Measurements from ENCODE around the gene ZDHHC14. TPM values are rescaled to one million over a fixed set of nuclear protein-coding genes. Genes with fewer than 3 reads are reported as not detected.

The ZDHHC14 gene
- total RNA-seq, 3 donors from 2014 or later = 4.8 to 9.8 (median 8.5) TPM

GRCh38 chr6:157436219-157436943, 55.4 kb downstream of the ZDHHC14 start:
- intact Hi-C loops (cut with DNase I; ENCODE audit: low total_unique reads) = no loop called here
- Histone ChIP-seq H3K4me3 (no peak overlapping the region), H3K36me3 (no peaks in the 10 kb centered on the region), H3K9me3 (no peaks in the 10 kb centered on the region), H3K27ac (no peak overlapping the region), H3K4me1 (peaks cover 0 to 5% of the 10 kb centered on the region in 2 donors), H3K27me3 (no peaks in the 10 kb centered on the region)
- TF ChIP-seq POLR2A (IDR thresholded peaks at IDR 0.05) (no peak), POLR2AphosphoS5 (IDR thresholded peaks at IDR 0.05) (no peak)
- TF ChIP-seq, protein P1, sequence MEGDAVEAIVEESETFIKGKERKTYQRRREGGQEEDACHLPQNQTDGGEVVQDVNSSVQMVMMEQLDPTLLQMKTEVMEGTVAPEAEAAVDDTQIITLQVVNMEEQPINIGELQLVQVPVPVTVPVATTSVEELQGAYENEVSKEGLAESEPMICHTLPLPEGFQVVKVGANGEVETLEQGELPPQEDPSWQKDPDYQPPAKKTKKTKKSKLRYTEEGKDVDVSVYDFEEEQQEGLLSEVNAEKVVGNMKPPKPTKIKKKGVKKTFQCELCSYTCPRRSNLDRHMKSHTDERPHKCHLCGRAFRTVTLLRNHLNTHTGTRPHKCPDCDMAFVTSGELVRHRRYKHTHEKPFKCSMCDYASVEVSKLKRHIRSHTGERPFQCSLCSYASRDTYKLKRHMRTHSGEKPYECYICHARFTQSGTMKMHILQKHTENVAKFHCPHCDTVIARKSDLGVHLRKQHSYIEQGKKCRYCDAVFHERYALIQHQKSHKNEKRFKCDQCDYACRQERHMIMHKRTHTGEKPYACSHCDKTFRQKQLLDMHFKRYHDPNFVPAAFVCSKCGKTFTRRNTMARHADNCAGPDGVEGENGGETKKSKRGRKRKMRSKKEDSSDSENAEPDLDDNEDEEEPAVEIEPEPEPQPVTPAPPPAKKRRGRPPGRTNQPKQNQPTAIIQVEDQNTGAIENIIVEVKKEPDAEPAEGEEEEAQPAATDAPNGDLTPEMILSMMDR (IDR thresholded peaks at IDR 0.05) = no peak
- no peak for DNase-seq (ENCODE audit: low spot score in 2 of 2)

DNA sequence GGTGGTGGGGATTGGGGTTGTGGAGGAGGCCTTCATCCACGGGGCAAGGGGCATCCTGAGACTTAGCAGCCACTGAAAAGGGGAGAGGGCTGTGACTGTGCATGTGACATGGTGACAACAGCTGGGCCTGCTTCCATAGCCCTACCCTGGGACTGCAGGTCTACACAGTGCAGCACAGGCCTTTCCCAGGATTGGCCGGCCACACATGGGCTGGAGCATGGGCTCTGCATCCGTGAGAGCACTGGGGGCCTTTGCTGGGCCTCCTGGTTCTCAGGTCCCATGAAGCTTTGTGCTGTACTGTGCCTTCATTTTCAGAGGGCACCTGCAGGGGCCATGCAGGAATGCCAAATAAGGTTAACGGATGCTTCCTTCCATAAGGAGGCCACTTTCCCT, 56.0 kb downstream of the ZDHHC14 start:
- DNase-seq (ENCODE audit: low spot score in 2 of 2) = no peak
- Histone ChIP-seq H3K27ac (no peak overlapping the region), H3K4me3 (no peak overlapping the region), H3K27me3 (no peaks in the 10 kb centered on the region), H3K9me3 (no peaks in the 10 kb centered on the region), H3K4me1 (peaks cover 0 to 4% of the 10 kb centered on the region in 2 donors), H3K36me3 (no peaks in the 10 kb centered on the region)
- TF ChIP-seq POLR2AphosphoS5 (IDR thresholded peaks at IDR 0.05) = no peak
- TF ChIP-seq POLR2A (IDR thresholded peaks at IDR 0.05) = no peak
- TF ChIP-seq, protein P1 (IDR thresholded peaks at IDR 0.05) = no peak
- intact Hi-C loops (cut with DNase I; ENCODE audit: low total_unique reads) = no loop called here

DNA sequence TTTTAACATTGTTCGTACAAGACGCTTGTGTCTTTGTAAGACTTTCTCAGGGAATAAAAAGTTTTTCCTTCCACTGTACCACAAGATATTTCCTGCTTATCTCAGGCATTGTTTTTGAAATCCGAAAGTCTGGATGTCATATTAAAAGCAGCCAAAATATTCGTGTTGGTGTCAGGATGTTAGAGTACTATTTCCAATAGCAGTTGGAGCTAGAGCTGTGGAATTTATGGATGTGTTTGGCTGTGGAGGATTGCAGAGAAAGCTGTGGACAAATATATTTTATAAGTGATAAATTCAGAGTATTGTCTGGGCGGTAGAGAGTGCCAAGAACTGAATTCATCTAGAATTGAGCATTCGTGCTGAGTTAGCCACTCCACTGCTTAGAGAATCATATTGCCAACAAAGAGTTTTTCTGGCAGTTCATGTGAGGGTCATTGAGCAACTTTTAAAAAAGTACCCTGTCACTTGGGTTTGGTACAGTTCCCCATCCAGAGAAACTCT, 57.7 kb downstream of the ZDHHC14 start:
- no peak for DNase-seq (ENCODE audit: low spot score in 2 of 2)
- Histone ChIP-seq H3K4me1 (no peaks in the 10 kb centered on the region), H3K27ac (peak overlapping the region; percentile 4 to 8), H3K9me3 (no peaks in the 10 kb centered on the region), H3K27me3 (no peaks in the 10 kb centered on the region), H3K36me3 (no peaks in the 10 kb centered on the region), H3K4me3 (no peak overlapping the region)
- TF ChIP-seq POLR2A (IDR thresholded peaks at IDR 0.05) (no peak), POLR2AphosphoS5 (IDR thresholded peaks at IDR 0.05) (peak in 1 of 3 donors; percentile 45)
- TF ChIP-seq, protein P1 (IDR thresholded peaks at IDR 0.05) = no peak
- intact Hi-C loops (cut with DNase I; ENCODE audit: low total_unique reads) = no loop called here

DNA sequence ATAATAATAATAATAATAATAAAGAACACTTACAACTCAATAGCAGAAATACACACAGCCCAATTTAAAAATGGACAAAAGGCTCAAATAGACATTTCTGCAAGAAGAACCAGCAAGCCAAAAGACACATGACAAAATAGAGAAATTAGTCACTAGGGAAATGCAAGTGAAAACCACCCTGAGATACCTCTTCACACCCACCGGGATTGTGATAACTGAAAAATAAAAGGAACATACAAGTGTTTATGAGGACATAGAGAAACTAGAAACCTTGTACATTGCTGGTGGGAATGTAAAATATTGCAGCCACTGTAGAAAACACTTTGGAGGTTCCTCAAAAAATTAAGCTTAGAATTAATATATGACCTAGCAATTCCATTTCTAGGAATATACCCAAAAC, 59.2 kb downstream of the ZDHHC14 start:
- TF ChIP-seq, protein P1 (IDR thresholded peaks at IDR 0.05) = no peak
- TF ChIP-seq POLR2A (IDR thresholded peaks at IDR 0.05) (no peak), POLR2AphosphoS5 (IDR thresholded peaks at IDR 0.05) (no peak)
- H3K4me3 ChIP-seq = no peak overlapping the region
- DNase-seq (ENCODE audit: low spot score in 2 of 2) = no peak
- no peaks in the 10 kb centered on the region for H3K9me3 ChIP-seq
- intact Hi-C loops (cut with DNase I; ENCODE audit: low total_unique reads) = no loop called here
- no peaks in the 10 kb centered on the region for H3K36me3 ChIP-seq
- no peaks in the 10 kb centered on the region for H3K27me3 ChIP-seq
- no peaks in the 10 kb centered on the region for H3K4me1 ChIP-seq
- no peak overlapping the region for H3K27ac ChIP-seq

- intact Hi-C loops (cut with DNase I; ENCODE audit: low total_unique reads) = no loop called here
- Histone ChIP-seq H3K27me3 (no peaks in the 10 kb centered on the region), H3K9me3 (no peaks in the 10 kb centered on the region), H3K4me3 (no peak overlapping the region), H3K27ac (no peak overlapping the region), H3K4me1 (no peaks in the 10 kb centered on the region), H3K36me3 (no peaks in the 10 kb centered on the region)
- DNase-seq (ENCODE audit: low spot score in 2 of 2) = no peak
- TF ChIP-seq POLR2AphosphoS5 (IDR thresholded peaks at IDR 0.05) (no peak), POLR2A (IDR thresholded peaks at IDR 0.05) (no peak)
- TF ChIP-seq, protein P1 (IDR thresholded peaks at IDR 0.05) = no peak
Measured at GRCh38 chr6:157442291-157442690, 61.3 kb downstream of the ZDHHC14 start.
